NB4 (cell line): Measurements from ENCODE around the gene HTT.

Source experiments
- DNase-seq: peaks from one replicate; pipeline ENCODE4 v3.0.0; 2010; ENCODE audit warnings: low read depth
- H3K4me3 ChIP-seq: one replicate; pipeline ENCODE4 v1.5.1; 2011; ENCODE audit warnings: mild to moderate bottlenecking, low read depth, low read length, moderate library complexity
- CTCF ChIP-seq: IDR thresholded peaks from one replicate; pipeline ENCODE4 v1.5.1; 2012; ENCODE audit warnings: low read depth, low read length
- MAX ChIP-seq: IDR thresholded peaks from 2 replicates; pipeline ENCODE4 v1.6.1; 2011; ENCODE audit warnings: low read depth, low read length
- MYC ChIP-seq: IDR thresholded peaks from 2 replicates; pipeline ENCODE4 v1.6.1; 2011; ENCODE audit warnings: low read depth, low read length
- POLR2A ChIP-seq: IDR thresholded peaks from 2 replicates; pipeline ENCODE4 v1.6.1; 2011; ENCODE audit warnings: mild to moderate bottlenecking; ENCODE audit not compliant: insufficient read length; ENCODE audit errors: extremely low read depth

HTT gene

GRCh38 chr4:3253808-3254207 lies 179.3 kb downstream of the HTT start:
- no peak overlapping the region for H3K4me3 ChIP-seq
- DNase-seq, result no peak

GRCh38 chr4:3254302-3255131 lies 180.0 kb downstream of the HTT start:
- no peak for DNase-seq
- H3K4me3 ChIP-seq, result no peak overlapping the region
- TF ChIP-seq MAX (no peak), MYC (no peak), CTCF (no peak), POLR2A (no peak)

More at GRCh38 chr4:3253808-3254207, 179.3 kb downstream of the HTT start:
- TF ChIP-seq MAX, result no peak
- TF ChIP-seq MYC, result no peak
- TF ChIP-seq CTCF, result no peak
- no peak for TF ChIP-seq POLR2A

- no peak overlapping the region for H3K4me3 ChIP-seq
- TF ChIP-seq POLR2A (no peak), MYC (no peak), MAX (no peak), CTCF (no peak)
Observed at GRCh38 chr4:3255611-3256186, 181.2 kb downstream of the HTT start.

GRCh38 chr4:3256230-3257102 lies 182.0 kb downstream of the HTT start:
- DNase-seq, result no peak
- no peak overlapping the region for H3K4me3 ChIP-seq
- TF ChIP-seq MYC (no peak), POLR2A (no peak), CTCF (no peak), MAX (no peak)

More at GRCh38 chr4:3255611-3256186, 181.2 kb downstream of the HTT start:
- DNase-seq, result no peak

- no peak for DNase-seq
- H3K4me3 ChIP-seq, result no peak overlapping the region
- no peak for TF ChIP-seq CTCF
- TF ChIP-seq POLR2A, result no peak
- TF ChIP-seq MAX, result no peak
Observed at GRCh38 chr4:3257103-3257555, 182.6 kb downstream of the HTT start.
